AG04450 (cell line): ENCODE results near the gene LRRC72. TPM values are rescaled to one million over a fixed set of nuclear protein-coding genes. Genes with fewer than 3 reads are reported as not detected.
A peak's percentile ranks its signal among the peaks of the same experiment; 100 is the strongest.

Source experiments
- CTCF ChIA-PET: fragments of 300-600, 350-600 bp; formaldehyde crosslinking; extraction: SDS; loops from one replicate; lab custom pipeline; 2022; ENCODE audit warnings: antibody characterized with exemption, inconsistent platforms; lab: Charles Lee
- POLR2A ChIA-PET: fragments of 350-600 bp; formaldehyde crosslinking; extraction: SDS; loops from one replicate; lab custom pipeline; 2021; ENCODE audit warnings: antibody characterized with exemption, inconsistent platforms; lab: Yijun Ruan, JAX
- DNase-seq: peaks from one replicate; pipeline ENCODE4 v3.0.0-alpha.2; 2011; ENCODE audit warnings: low read depth, low spot score
- H3K27ac ChIP-seq: one replicate; pipeline ENCODE4 v1.5.1; 2012; ENCODE audit warnings: low read depth, low read length, control low read depth
- H3K27me3 ChIP-seq: one replicate; pipeline ENCODE4 v1.6.0; 2012; ENCODE audit warnings: low read length; ENCODE audit not compliant: control insufficient read depth, insufficient read depth
- H3K4me3 ChIP-seq: 2 replicates; pipeline ENCODE4 v1.5.1; 2011; ENCODE audit warnings: mild to moderate bottlenecking, low read depth, low read length, control low read depth
- H3K9me3 ChIP-seq: 2 replicates; pipeline ENCODE4 v1.5.1; 2012; ENCODE audit warnings: low read length; ENCODE audit not compliant: control insufficient read depth, insufficient read depth
- polyA plus RNA-seq: library from polyadenylated mRNA; depleted of rRNA; stranded (reverse); fragments of >200 nt; gene quantifications from 2 replicates; pipeline ENCODE4 v1.2.3, GENCODE V29; 2011
- TF ChIP-seq, protein P1 (sequence below): IDR thresholded peaks from 2 replicates; pipeline ENCODE4 v1.5.1; 2011; ENCODE audit warnings: low read depth, low read length, control low read depth, inconsistent platforms

The LRRC72 gene
- polyA plus RNA-seq, 1 experiment: not detected

GRCh38 chr7:16564023-16564380, 37.4 kb downstream of the LRRC72 start:
- ChIA-PET CTCF (interaction anchor here (0.6 to 4.2 kb wide), 60 partner anchors 8 to 1260 kb away, joined by 3 to 153 read pairs (median 5); no protein-coding TSS in a partner anchor), POLR2A (interaction anchor here (1.6 kb wide), 1 partner anchor 143 kb away, joined by 5 read pairs; no protein-coding TSS in a partner anchor)
- no peaks in the 10 kb centered on the region for H3K9me3 ChIP-seq
- no peak for DNase-seq
- no peak overlapping the region for H3K4me3 ChIP-seq
- H3K27me3 ChIP-seq: no peaks in the 10 kb centered on the region
- H3K27ac ChIP-seq: no peak overlapping the region
- TF ChIP-seq, protein P1, sequence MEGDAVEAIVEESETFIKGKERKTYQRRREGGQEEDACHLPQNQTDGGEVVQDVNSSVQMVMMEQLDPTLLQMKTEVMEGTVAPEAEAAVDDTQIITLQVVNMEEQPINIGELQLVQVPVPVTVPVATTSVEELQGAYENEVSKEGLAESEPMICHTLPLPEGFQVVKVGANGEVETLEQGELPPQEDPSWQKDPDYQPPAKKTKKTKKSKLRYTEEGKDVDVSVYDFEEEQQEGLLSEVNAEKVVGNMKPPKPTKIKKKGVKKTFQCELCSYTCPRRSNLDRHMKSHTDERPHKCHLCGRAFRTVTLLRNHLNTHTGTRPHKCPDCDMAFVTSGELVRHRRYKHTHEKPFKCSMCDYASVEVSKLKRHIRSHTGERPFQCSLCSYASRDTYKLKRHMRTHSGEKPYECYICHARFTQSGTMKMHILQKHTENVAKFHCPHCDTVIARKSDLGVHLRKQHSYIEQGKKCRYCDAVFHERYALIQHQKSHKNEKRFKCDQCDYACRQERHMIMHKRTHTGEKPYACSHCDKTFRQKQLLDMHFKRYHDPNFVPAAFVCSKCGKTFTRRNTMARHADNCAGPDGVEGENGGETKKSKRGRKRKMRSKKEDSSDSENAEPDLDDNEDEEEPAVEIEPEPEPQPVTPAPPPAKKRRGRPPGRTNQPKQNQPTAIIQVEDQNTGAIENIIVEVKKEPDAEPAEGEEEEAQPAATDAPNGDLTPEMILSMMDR: no peak

DNA sequence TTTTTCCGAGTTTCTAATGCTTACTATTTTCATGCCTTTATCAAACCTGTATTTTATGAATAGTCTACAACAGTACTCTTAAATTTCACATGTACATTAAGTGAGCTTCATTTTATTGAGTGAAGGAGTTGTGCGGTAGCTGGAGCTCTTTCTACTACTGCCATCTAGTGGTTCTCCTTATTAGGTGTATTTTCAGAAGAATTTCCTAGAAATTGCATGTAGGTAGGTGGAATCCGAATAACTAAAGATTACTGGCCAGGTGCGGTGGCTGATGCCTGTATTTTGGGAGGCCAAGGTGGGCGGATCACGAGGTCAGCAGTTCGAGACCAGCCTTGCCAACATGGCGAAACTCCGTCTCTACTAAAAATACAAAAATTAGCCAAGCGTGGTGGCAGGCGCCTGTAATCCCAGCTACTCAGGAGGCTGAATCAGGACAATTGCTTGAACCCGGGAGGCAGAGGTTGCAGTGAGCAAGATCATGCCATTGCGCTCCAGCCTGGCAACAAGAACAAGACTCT, 38.3 kb downstream of the LRRC72 start:
- ChIA-PET POLR2A (interaction anchor here (1.6 kb wide), 1 partner anchor 144 kb away, joined by 5 read pairs; no protein-coding TSS in a partner anchor), CTCF (interaction anchor here (0.5 to 4.2 kb wide), 109 partner anchors 8 to 1261 kb away, joined by 3 to 153 read pairs (median 5); partner anchors contain the start of gene SOSTDC1)
- no peaks in the 10 kb centered on the region for H3K9me3 ChIP-seq
- H3K27me3 ChIP-seq: no peaks in the 10 kb centered on the region
- no peak overlapping the region for H3K4me3 ChIP-seq
- TF ChIP-seq, protein P1: peak; percentile 79
- no peak overlapping the region for H3K27ac ChIP-seq
- DNase-seq: peak; percentile 15

- Histone ChIP-seq H3K9me3 (no peaks in the 10 kb centered on the region), H3K4me3 (no peak overlapping the region), H3K27ac (no peak overlapping the region), H3K27me3 (no peaks in the 10 kb centered on the region)
- no peak for DNase-seq
- TF ChIP-seq, protein P1: no peak
- ChIA-PET CTCF (no interaction called here), POLR2A (no interaction called here)
Measured at GRCh38 chr7:16571941-16572340, 45.3 kb downstream of the LRRC72 start.

DNA sequence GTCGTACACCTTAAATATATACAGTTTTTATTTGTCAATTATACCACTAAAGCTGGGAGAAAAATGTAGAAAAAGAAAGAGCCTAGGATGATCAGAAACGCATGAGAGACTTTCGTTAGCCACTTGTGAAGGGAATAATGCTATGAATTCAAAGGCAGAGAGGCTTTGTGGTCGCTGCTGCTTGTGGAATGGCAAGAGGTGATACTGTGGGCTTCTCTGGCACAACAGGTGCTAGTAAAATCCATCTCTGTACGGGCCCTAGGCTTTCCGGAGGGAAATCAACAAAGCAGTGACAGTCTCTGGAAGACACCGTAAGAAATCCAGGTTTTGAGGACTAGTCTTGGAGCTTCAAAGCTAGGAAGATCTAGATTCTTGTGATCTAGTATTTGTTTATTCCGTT, 52.6 kb downstream of the LRRC72 start:
- no peak overlapping the region for H3K27ac ChIP-seq
- no peaks in the 10 kb centered on the region for H3K27me3 ChIP-seq
- H3K4me3 ChIP-seq: no peak overlapping the region
- ChIA-PET CTCF (interaction anchor here (1.6 kb wide), 1 partner anchor 15 kb away, joined by 4 read pairs; no protein-coding TSS in a partner anchor), POLR2A (no interaction called here)
- H3K9me3 ChIP-seq: no peaks in the 10 kb centered on the region
- TF ChIP-seq, protein P1: no peak
- no peak for DNase-seq

DNA sequence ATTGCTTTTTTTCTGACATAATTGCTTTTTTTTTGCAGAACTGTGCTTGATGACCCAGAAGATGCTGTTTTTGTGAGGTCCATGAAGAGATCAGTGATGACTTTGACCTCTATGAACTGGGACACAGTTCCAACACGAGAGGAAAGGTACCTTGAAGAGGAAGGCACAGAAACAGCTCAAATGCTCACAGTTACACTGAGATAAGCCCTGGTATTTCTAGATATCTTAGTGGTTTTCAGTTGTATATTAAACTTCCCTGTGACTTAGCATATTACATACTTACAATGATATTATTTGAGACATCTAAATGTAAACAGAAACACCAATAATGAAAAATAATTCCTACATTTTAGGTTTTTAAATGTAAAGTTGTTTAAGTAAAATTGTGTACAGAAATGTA, 54.7 kb downstream of the LRRC72 start:
- DNase-seq: no peak
- H3K27ac ChIP-seq: no peak overlapping the region
- no peak overlapping the region for H3K4me3 ChIP-seq
- H3K27me3 ChIP-seq: no peaks in the 10 kb centered on the region
- peaks cover 3% of the 10 kb centered on the region for H3K9me3 ChIP-seq
- TF ChIP-seq, protein P1: no peak
- CTCF ChIA-PET: no interaction called here
- POLR2A ChIA-PET: no interaction called here
